ENCODE results near the gene TTLL12. TPM values are rescaled to one million over a fixed set of nuclear protein-coding genes. Genes with fewer than 3 reads are reported as not detected.

The TTLL12 gene
- total and polyA plus RNA-seq, 2 donors (not counting 1 experiment from before 2014, with no cell fraction given), result 11.0 to 21.3 TPM

DNA sequence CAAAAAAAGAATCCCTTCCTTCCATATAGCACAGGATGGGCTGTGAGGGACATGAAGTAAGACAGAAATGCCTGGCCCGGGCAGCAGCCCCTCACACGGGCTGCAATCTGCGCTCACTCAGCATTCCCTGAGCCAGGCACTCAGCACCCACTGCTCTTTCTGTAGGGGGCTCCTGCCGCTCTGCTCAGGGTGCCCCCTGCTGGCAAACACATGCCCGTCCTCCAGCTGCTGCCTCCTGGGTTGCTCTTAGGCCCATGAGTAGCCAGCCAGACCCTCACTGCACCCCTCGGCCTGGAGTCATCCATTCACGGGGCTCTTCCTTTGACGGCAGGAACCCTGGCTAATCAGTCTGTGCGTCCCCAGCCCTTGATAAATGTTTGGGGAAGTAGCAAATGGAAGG is 50.7 kb downstream of the TTLL12 start:
- Mint-ChIP-seq H3K27ac (no peak overlapping the region), H3K4me1 (peaks cover 8% of the 10 kb centered on the region), H3K9me3 (ENCODE audit: insufficient read depth) (no peaks in the 10 kb centered on the region), H3K27me3 (no peaks in the 10 kb centered on the region), H3K4me3 (no peak overlapping the region)
- Histone ChIP-seq H2AFZ (ENCODE audit: insufficient read depth, low read depth, low read length, poor library complexity, severe bottlenecking) (no peak overlapping the region), H4K20me1 (ENCODE audit: control insufficient read depth, insufficient read depth, low read length, poor library complexity, severe bottlenecking) (peaks cover 22% of the 10 kb centered on the region), H3K4me2 (replicated peaks; ENCODE audit: low read depth, low read length, poor library complexity, severe bottlenecking) (no peak overlapping the region), H3K79me2 (ENCODE audit: control insufficient read depth, insufficient read depth, low read length) (peaks cover 9% of the 10 kb centered on the region), H3K4me1 (ENCODE audit: control insufficient read depth in 2 of 2, insufficient read depth in 2 of 2, low read length in 2 of 2) (peaks cover 0 to 10% of the 10 kb centered on the region in 2 donors), H3K27me3 (replicated peaks in 1 of 4; ENCODE audit: control extremely low read depth in 1 of 4, control insufficient read depth in 3 of 4, insufficient read depth in 4 of 4, low read length in 3 of 4) (no peaks in the 10 kb centered on the region), H3K4me3 (ENCODE audit: control extremely low read depth in 1 of 5, extremely low read depth in 1 of 5, insufficient read depth in 1 of 5, low read depth in 2 of 5, low read length in 4 of 5) (no peak overlapping the region), H3K9ac (ENCODE audit: low read length) (no peak overlapping the region), H3K27ac (ENCODE audit: low read length in 2 of 2) (no peak overlapping the region), H3K9me3 (ENCODE audit: control extremely low read depth in 1 of 3, control insufficient read depth in 2 of 3, insufficient read depth in 1 of 3, low read length in 2 of 3) (peaks cover 0 to 6% (median 0%) of the 10 kb centered on the region in 3 donors), H3K36me3 (replicated peaks in 1 of 2; ENCODE audit: control extremely low read depth in 1 of 2, control insufficient read depth in 1 of 2, extremely low read depth in 1 of 2, insufficient read depth in 2 of 2, low read length in 1 of 2) (peaks cover 9 to 39% of the 10 kb centered on the region in 2 experiments)
- no peak for TF ChIP-seq EZH2 (IDR thresholded peaks at IDR 0.05; ENCODE audit: borderline replicate concordance, insufficient read depth, low read depth, low read length, poor library complexity, severe bottlenecking)
- TF ChIP-seq, protein P1, sequence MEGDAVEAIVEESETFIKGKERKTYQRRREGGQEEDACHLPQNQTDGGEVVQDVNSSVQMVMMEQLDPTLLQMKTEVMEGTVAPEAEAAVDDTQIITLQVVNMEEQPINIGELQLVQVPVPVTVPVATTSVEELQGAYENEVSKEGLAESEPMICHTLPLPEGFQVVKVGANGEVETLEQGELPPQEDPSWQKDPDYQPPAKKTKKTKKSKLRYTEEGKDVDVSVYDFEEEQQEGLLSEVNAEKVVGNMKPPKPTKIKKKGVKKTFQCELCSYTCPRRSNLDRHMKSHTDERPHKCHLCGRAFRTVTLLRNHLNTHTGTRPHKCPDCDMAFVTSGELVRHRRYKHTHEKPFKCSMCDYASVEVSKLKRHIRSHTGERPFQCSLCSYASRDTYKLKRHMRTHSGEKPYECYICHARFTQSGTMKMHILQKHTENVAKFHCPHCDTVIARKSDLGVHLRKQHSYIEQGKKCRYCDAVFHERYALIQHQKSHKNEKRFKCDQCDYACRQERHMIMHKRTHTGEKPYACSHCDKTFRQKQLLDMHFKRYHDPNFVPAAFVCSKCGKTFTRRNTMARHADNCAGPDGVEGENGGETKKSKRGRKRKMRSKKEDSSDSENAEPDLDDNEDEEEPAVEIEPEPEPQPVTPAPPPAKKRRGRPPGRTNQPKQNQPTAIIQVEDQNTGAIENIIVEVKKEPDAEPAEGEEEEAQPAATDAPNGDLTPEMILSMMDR (IDR thresholded peaks at IDR 0.05), result peak; percentile 75
- ATAC-seq (ENCODE audit: low read depth) (peak; percentile 92), DNase-seq (peak; percentile 71)
- WGBS (ENCODE audit: insufficient coverage), result 38% methylated on average over 5 of the region's 9 CpGs
- POLR2A ChIA-PET, result no interaction called here
- CTCF ChIA-PET, result interaction anchor here (0.6 to 3.5 kb wide), 10 partner anchors 8 to 357 kb away, joined by 3 to 14 read pairs (median 6); partner anchors contain the start of genes BIK and TSPO
- intact Hi-C loops (cut with micrococcal nuclease), result loop anchor here (2.0 to 10.0 kb wide), 2 partner anchors 25 to 271 kb away; partner anchors contain the start of gene BIK

DNA sequence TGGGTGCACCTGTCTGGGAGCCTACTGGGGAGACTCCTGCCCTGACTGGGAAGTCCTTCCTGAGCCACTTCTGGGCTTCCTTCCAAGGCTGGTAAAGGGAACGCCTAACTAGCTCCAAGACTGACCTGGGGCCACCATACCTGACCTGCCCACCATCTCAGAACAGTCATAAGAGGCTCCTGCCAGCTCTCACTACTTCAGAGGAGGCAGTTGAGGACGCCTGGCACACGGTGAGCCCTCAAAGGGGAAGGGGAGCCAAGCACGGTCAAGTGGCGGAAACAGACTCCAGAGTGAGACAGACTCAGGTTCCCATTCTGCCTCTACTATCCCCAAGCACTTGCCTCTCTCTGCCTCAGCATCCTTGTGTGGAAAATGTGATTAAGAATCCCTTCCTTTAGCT is 51.4 kb downstream of the TTLL12 start:
- WGBS (ENCODE audit: insufficient coverage), result 83% methylated on average over 3 of the region's 5 CpGs
- Histone ChIP-seq H3K27ac (ENCODE audit: low read length in 2 of 2) (no peak overlapping the region), H3K4me1 (ENCODE audit: control insufficient read depth in 2 of 2, insufficient read depth in 2 of 2, low read length in 2 of 2) (peaks cover 0 to 10% of the 10 kb centered on the region in 2 donors), H2AFZ (ENCODE audit: insufficient read depth, low read depth, low read length, poor library complexity, severe bottlenecking) (no peak overlapping the region), H3K79me2 (ENCODE audit: control insufficient read depth, insufficient read depth, low read length) (peaks cover 5% of the 10 kb centered on the region), H3K36me3 (replicated peaks in 1 of 2; ENCODE audit: control extremely low read depth in 1 of 2, control insufficient read depth in 1 of 2, extremely low read depth in 1 of 2, insufficient read depth in 2 of 2, low read length in 1 of 2) (peaks cover 9 to 39% of the 10 kb centered on the region in 2 experiments), H3K27me3 (replicated peaks in 1 of 4; ENCODE audit: control extremely low read depth in 1 of 4, control insufficient read depth in 3 of 4, insufficient read depth in 4 of 4, low read length in 3 of 4) (no peaks in the 10 kb centered on the region), H3K4me2 (replicated peaks; ENCODE audit: low read depth, low read length, poor library complexity, severe bottlenecking) (no peak overlapping the region), H4K20me1 (ENCODE audit: control insufficient read depth, insufficient read depth, low read length, poor library complexity, severe bottlenecking) (peaks cover 22% of the 10 kb centered on the region), H3K4me3 (ENCODE audit: control extremely low read depth in 1 of 5, extremely low read depth in 1 of 5, insufficient read depth in 1 of 5, low read depth in 2 of 5, low read length in 4 of 5) (no peak overlapping the region), H3K9me3 (ENCODE audit: control extremely low read depth in 1 of 3, control insufficient read depth in 2 of 3, insufficient read depth in 1 of 3, low read length in 2 of 3) (peaks cover 0 to 6% (median 0%) of the 10 kb centered on the region in 3 donors), H3K9ac (ENCODE audit: low read length) (no peak overlapping the region)
- TF ChIP-seq, protein P1 (IDR thresholded peaks at IDR 0.05), result no peak
- no peak for TF ChIP-seq EZH2 (IDR thresholded peaks at IDR 0.05; ENCODE audit: borderline replicate concordance, insufficient read depth, low read depth, low read length, poor library complexity, severe bottlenecking)
- no peaks in the 10 kb centered on the region for H3K27me3 Mint-ChIP-seq
- ATAC-seq (ENCODE audit: low read depth), result no peak
- ChIA-PET POLR2A (interaction anchor here (0.7 kb wide), 1 partner anchor 495 kb away, joined by 7 read pairs; no protein-coding TSS in a partner anchor), CTCF (interaction anchor here (0.7 to 2.0 kb wide), 7 partner anchors 9 to 1100 kb away, joined by 3 to 14 read pairs (median 4); partner anchors contain the start of gene BIK)
- no peaks in the 10 kb centered on the region for H3K9me3 Mint-ChIP-seq (ENCODE audit: insufficient read depth)
- DNase-seq, result no peak
- peaks cover 3% of the 10 kb centered on the region for H3K4me1 Mint-ChIP-seq
- no peak overlapping the region for H3K4me3 Mint-ChIP-seq
- H3K27ac Mint-ChIP-seq, result no peak overlapping the region
- intact Hi-C loops (cut with micrococcal nuclease), result loop anchor here (10.0 kb wide), 1 partner anchor 271 kb away; no protein-coding TSS in a partner anchor

Measured in B cell (primary cell).